Caki2 (cell line): ENCODE results near the gene GASK1B. TPM values are rescaled to one million over a fixed set of nuclear protein-coding genes. Genes with fewer than 3 reads are reported as not detected.
A peak's percentile ranks its signal among the peaks of the same experiment; 100 is the strongest.

Source experiments
- DNase-seq: peaks from one replicate; pipeline ENCODE4 v3.0.0-alpha.2; 2015; ENCODE audit warnings: low read depth
- in situ Hi-C: cut with HindIII; loops from 2 replicates; pipeline ENCODE4 v1.10.0; 2016; ENCODE audit warnings: low sequenced_read_pairs, low pct_unique_long_range_greater_than_20kb, mixed read lengths
- total RNA-seq: library from RNA; depleted of rRNA; stranded (reverse); fragments of >200 nt; shearing (Covaris generic); gene quantifications from 2 replicates; pipeline ENCODE4 v1.2.3, GENCODE V29; 2014; ENCODE audit warnings: low replicate concordance; rRNA removed

Gene GASK1B
- total RNA-seq, result 44.9 and 84.5 TPM in 2 replicates

GRCh38 chr4:158172261-158173258, at the start of gene GASK1B:
Gene GASK1B, minus strand, starts transcription at chr4:158173025. Its CDS starts 1,650 bp downstream, at chr4:158171375.
- DNase-seq, result peak; percentile 76
- in situ Hi-C loops, result loop anchor here (25.0 kb wide), 1 partner anchor 160 kb away; no protein-coding TSS in a partner anchor

- in situ Hi-C loops, result no loop called here
- no peak for DNase-seq
Observed at GRCh38 chr4:158219623-158220022, 46.8 kb upstream of the GASK1B start.

GRCh38 chr4:158217763-158218162, 44.9 kb upstream of the GASK1B start:
- in situ Hi-C loops, result no loop called here
- DNase-seq, result no peak

GRCh38 chr4:158214856-158215255, 42.0 kb upstream of the GASK1B start:
- in situ Hi-C loops, result no loop called here
- no peak for DNase-seq

- in situ Hi-C loops, result no loop called here
- no peak for DNase-seq
Observed at GRCh38 chr4:158213466-158213865, 40.6 kb upstream of the GASK1B start.

GRCh38 chr4:158211222-158211621, 38.4 kb upstream of the GASK1B start:
- in situ Hi-C loops, result no loop called here
- peak; percentile 53 for DNase-seq

- peak; percentile 99 for DNase-seq
- in situ Hi-C loops, result no loop called here
Observed at GRCh38 chr4:158209825-158210807, 37.3 kb upstream of the GASK1B start, which contains the start of gene TMEM144. Gene TMEM144, plus strand, starts transcription at chr4:158210486. Its CDS starts 2,182 bp downstream, at chr4:158212668.

GRCh38 chr4:158208963-158209640, 36.3 kb upstream of the GASK1B start:
- DNase-seq, result no peak
- in situ Hi-C loops, result no loop called here

- in situ Hi-C loops, result no loop called here
- DNase-seq, result no peak
Observed at GRCh38 chr4:158203929-158204328, 31.1 kb upstream of the GASK1B start.

- DNase-seq, result no peak
- in situ Hi-C loops, result no loop called here
Observed at GRCh38 chr4:158203436-158203835, 30.6 kb upstream of the GASK1B start.

GRCh38 chr4:158202481-158202880, 29.7 kb upstream of the GASK1B start:
- in situ Hi-C loops, result no loop called here
- DNase-seq, result no peak

GRCh38 chr4:158201876-158202275, 29.1 kb upstream of the GASK1B start:
- no peak for DNase-seq
- in situ Hi-C loops, result no loop called here

- no peak for DNase-seq
- in situ Hi-C loops, result no loop called here
Observed at GRCh38 chr4:158201322-158201721, 28.5 kb upstream of the GASK1B start.

GRCh38 chr4:158200214-158200613, 27.4 kb upstream of the GASK1B start:
- in situ Hi-C loops, result no loop called here
- DNase-seq, result no peak

- in situ Hi-C loops, result no loop called here
- no peak for DNase-seq
Observed at GRCh38 chr4:158197194-158197776, 24.5 kb upstream of the GASK1B start.

- in situ Hi-C loops, result no loop called here
- DNase-seq, result no peak
Observed at GRCh38 chr4:158195297-158195696, 22.5 kb upstream of the GASK1B start.

- peak; percentile 32 for DNase-seq
- in situ Hi-C loops, result no loop called here
Observed at GRCh38 chr4:158193171-158193749, 20.4 kb upstream of the GASK1B start.
